Fibroblast of lung (primary cell): ENCODE measurements around the gene CYBA. TPM values are rescaled to one million over a fixed set of nuclear protein-coding genes. Genes with fewer than 3 reads are reported as not detected.

Experiments used
- DNase-seq, 2 donors: peaks; one replicate each; pipeline versions ENCODE4 v3.0.0 to v3.0.0-alpha.2; 2010; ENCODE audit warnings: low read depth in 2 of 2
- H2AFZ ChIP-seq: 2 replicates; pipeline ENCODE4 v1.5.1; 2012; ENCODE audit warnings: low read length, control low read depth, inconsistent platforms
- H3K27ac ChIP-seq: 2 replicates; pipeline ENCODE4 v1.5.1; 2011; ENCODE audit warnings: low read length, control low read depth; ENCODE audit not compliant: insufficient read depth
- H3K27me3 ChIP-seq: 2 replicates; pipeline ENCODE4 v1.5.1; 2011; ENCODE audit warnings: mild to moderate bottlenecking, low read length; ENCODE audit not compliant: control insufficient read depth, insufficient read depth
- H3K36me3 ChIP-seq: 2 replicates; pipeline ENCODE4 v1.5.1; 2011; ENCODE audit warnings: low read length; ENCODE audit not compliant: control insufficient read depth, insufficient read depth
- H3K4me1 ChIP-seq: 2 replicates; pipeline ENCODE4 v1.5.1; 2011; ENCODE audit warnings: low read length; ENCODE audit not compliant: control insufficient read depth, insufficient read depth; ENCODE audit errors: extremely low read depth
- H3K4me2 ChIP-seq: 2 replicates; pipeline ENCODE4 v1.5.1; 2011; ENCODE audit warnings: low read length, control low read depth; ENCODE audit not compliant: insufficient read depth; ENCODE audit errors: extremely low read depth
- H3K4me3 ChIP-seq, 4 experiments: fragments of 200-600 bp in 1 of 4; sonication (generic) in 1 of 4; replicated peaks in 1 of 4; 2 replicates each; pipeline ENCODE4 v1.5.1; 2011 to 2016; ENCODE audit warnings: low read length in 4 of 4, low read depth in 3 of 4, mild to moderate bottlenecking in 3 of 4, control low read depth in 2 of 4, inconsistent platforms in 1 of 4, mixed read lengths in 1 of 4; ENCODE audit not compliant: insufficient read depth in 1 of 4; ENCODE audit errors: control extremely low read depth in 1 of 4
- H3K79me2 ChIP-seq: 2 replicates; pipeline ENCODE4 v1.5.1; 2012; ENCODE audit warnings: mild to moderate bottlenecking, low read length, inconsistent platforms; ENCODE audit not compliant: control insufficient read depth, insufficient read depth
- H3K9ac ChIP-seq: 2 replicates; pipeline ENCODE4 v1.5.1; 2011; ENCODE audit warnings: mild to moderate bottlenecking, low read length, control low read depth; ENCODE audit not compliant: insufficient read depth
- H3K9me3 ChIP-seq: 2 replicates; pipeline ENCODE4 v1.5.1; 2012; ENCODE audit warnings: low read depth, low read length; ENCODE audit not compliant: control insufficient read depth, insufficient read depth
- H4K20me1 ChIP-seq: 2 replicates; pipeline ENCODE4 v1.5.1; 2011; ENCODE audit warnings: low read length; ENCODE audit not compliant: control insufficient read depth, insufficient read depth; ENCODE audit errors: extremely low read depth
- CTCF ChIP-seq, 2 donors: IDR thresholded peaks in 1 of 2; conservative IDR thresholded peaks in 1 of 2; 1 replicate in 1 of 2; 2 replicates in 1 of 2; pipeline ENCODE4 v1.5.1; 2011 to 2012; ENCODE audit warnings: low read length in 2 of 2, control low read depth in 1 of 2, inconsistent platforms in 1 of 2, low read depth in 1 of 2, mild to moderate bottlenecking in 1 of 2
- EZH2 ChIP-seq: IDR thresholded peaks from 2 replicates; pipeline ENCODE4 v1.5.1; 2012; ENCODE audit warnings: low read length, control low read depth, mild to moderate bottlenecking; ENCODE audit errors: missing control alignments
- polyA plus RNA-seq, 2 donors: library from polyadenylated mRNA; depleted of rRNA in 1 of 2; stranded (reverse) in 1 of 2; unstranded in 1 of 2; fragments of >200 nt; gene quantifications; 2 replicates each; pipeline ENCODE4 v1.2.1, GENCODE V29; 2011 to 2012; ENCODE audit warnings: missing spikeins in 1 of 2
- total RNA-seq: library from RNA; depleted of rRNA; stranded (reverse); fragments of >200 nt; gene quantifications from 2 replicates; pipeline ENCODE4 v1.2.1, GENCODE V29; 2014

Gene CYBA
- total and polyA plus RNA-seq, 2 donors (not counting 1 experiment from before 2014, with no cell fraction given) = 74.7 to 124 TPM

GRCh38 chr16:88686439-88687253 lies 35.8 kb upstream of the CYBA start, which contains the start of gene SNAI3:
TSS of gene SNAI3 (minus strand) at chr16:88686507. CDS start at chr16:88686406, 101 bp downstream.
- no peak within 1 kb of the TSS for H3K9ac ChIP-seq
- peak within 1 kb of the TSS; percentile 20 for H3K4me2 ChIP-seq
- peak in 1 of 2 donors; percentile 48 for DNase-seq
- peak within 1 kb of the TSS in 3 of 4 experiments; percentile 11 to 57 (median 42) for H3K4me3 ChIP-seq
- H3K36me3 ChIP-seq = no peaks in the 10 kb centered on the region
- H4K20me1 ChIP-seq = no peaks in the 10 kb centered on the region
- peaks cover 9% of the 10 kb centered on the region for H3K27me3 ChIP-seq
- H2AFZ ChIP-seq = no peak within 1 kb of the TSS
- H3K79me2 ChIP-seq = no peaks in the 10 kb centered on the region
- H3K4me1 ChIP-seq = peaks cover 10% of the 10 kb centered on the region
- no peak within 1 kb of the TSS for H3K27ac ChIP-seq
- H3K9me3 ChIP-seq = no peaks in the 10 kb centered on the region
- TF ChIP-seq EZH2 (peak; percentile 26), CTCF (conservative IDR thresholded peaks at IDR 0.05 in 1 of 2, IDR thresholded peaks at IDR 0.05 in 1 of 2; ENCODE audit: low read depth in 1 of 2, low read length in 2 of 2) (no peak)

GRCh38 chr16:88686062-88686438 lies 35.2 kb upstream of the CYBA start:
- H3K36me3 ChIP-seq = no peaks in the 10 kb centered on the region
- peak overlapping the region in 3 of 4 experiments; percentile 11 to 57 (median 42) for H3K4me3 ChIP-seq
- TF ChIP-seq EZH2 (no peak), CTCF (conservative IDR thresholded peaks at IDR 0.05 in 1 of 2, IDR thresholded peaks at IDR 0.05 in 1 of 2; ENCODE audit: low read depth in 1 of 2, low read length in 2 of 2) (no peak)
- DNase-seq = no peak
- H4K20me1 ChIP-seq = no peaks in the 10 kb centered on the region
- H3K9me3 ChIP-seq = no peaks in the 10 kb centered on the region
- peak overlapping the region; percentile 20 for H3K4me2 ChIP-seq
- H3K27me3 ChIP-seq = peaks cover 9% of the 10 kb centered on the region
- peaks cover 10% of the 10 kb centered on the region for H3K4me1 ChIP-seq
- H3K79me2 ChIP-seq = no peaks in the 10 kb centered on the region
- H2AFZ ChIP-seq = no peak overlapping the region
- no peak overlapping the region for H3K27ac ChIP-seq
- H3K9ac ChIP-seq = no peak overlapping the region

- H3K9me3 ChIP-seq = no peaks in the 10 kb centered on the region
- H3K4me3 ChIP-seq = peak overlapping the region in 3 of 4 experiments; percentile 11 to 57 (median 42)
- H3K9ac ChIP-seq = no peak overlapping the region
- TF ChIP-seq CTCF (conservative IDR thresholded peaks at IDR 0.05 in 1 of 2, IDR thresholded peaks at IDR 0.05 in 1 of 2; ENCODE audit: low read depth in 1 of 2, low read length in 2 of 2) = peak; percentile 68 to 88
- peak; percentile 36 for TF ChIP-seq EZH2
- H2AFZ ChIP-seq = no peak overlapping the region
- no peak overlapping the region for H3K27ac ChIP-seq
- H4K20me1 ChIP-seq = no peaks in the 10 kb centered on the region
- peak; percentile 31 to 48 for DNase-seq
- peak overlapping the region; percentile 20 for H3K4me2 ChIP-seq
- H3K27me3 ChIP-seq = peaks cover 9% of the 10 kb centered on the region
- H3K36me3 ChIP-seq = no peaks in the 10 kb centered on the region
- H3K79me2 ChIP-seq = no peaks in the 10 kb centered on the region
- H3K4me1 ChIP-seq = peaks cover 10% of the 10 kb centered on the region
Measured at GRCh38 chr16:88685156-88686061, 34.6 kb upstream of the CYBA start.
